ENCODE data around the gene ABITRAM.
"Not testable (repeated sequence)": the region's sequence is repeated elsewhere in the genome, so short reads cannot be mapped to it uniquely, and the experiment has no call there.

Gene ABITRAM

GRCh38 chr9:108928386-108928785, 5.8 kb upstream of the ABITRAM start:
- no peak for DNase-seq (ENCODE audit: low read depth in 2 of 2)

- no peak for DNase-seq (ENCODE audit: low read depth in 2 of 2)
Measured at GRCh38 chr9:108933231-108933717, 926 bp upstream of the ABITRAM start.

- DNase-seq (ENCODE audit: low read depth in 2 of 2) = peak; percentile 79 to 81
Measured at GRCh38 chr9:108933718-108934322, 380 bp upstream of the ABITRAM start, which contains the start of gene ELP1. Gene ELP1, minus strand, starts transcription at chr9:108934124. Its CDS starts 2,978 bp downstream, at chr9:108931146.

- no peak for DNase-seq (ENCODE audit: low read depth in 2 of 2)
Measured at GRCh38 chr9:108937561-108938305, 3.5 kb downstream of the ABITRAM start.

GRCh38 chr9:108939975-108940374, 5.8 kb downstream of the ABITRAM start:
- no peak for DNase-seq (ENCODE audit: low read depth in 2 of 2)

GRCh38 chr9:108950168-108950567, 16.0 kb downstream of the ABITRAM start:
- no peak for DNase-seq (ENCODE audit: low read depth in 2 of 2)

- DNase-seq (ENCODE audit: low read depth in 2 of 2) = no peak
Measured at GRCh38 chr9:108951578-108951977, 17.4 kb downstream of the ABITRAM start.

GRCh38 chr9:108953983-108954574, 19.9 kb downstream of the ABITRAM start:
- no peak for DNase-seq (ENCODE audit: low read depth in 2 of 2)

- DNase-seq (ENCODE audit: low read depth in 2 of 2) = no peak
Measured at GRCh38 chr9:108956022-108956630, 21.9 kb downstream of the ABITRAM start.

- DNase-seq (ENCODE audit: low read depth in 2 of 2) = no peak
Measured at GRCh38 chr9:108956631-108957026, 22.4 kb downstream of the ABITRAM start.

GRCh38 chr9:108960331-108960730, 26.1 kb downstream of the ABITRAM start:
- DNase-seq (ENCODE audit: low read depth in 2 of 2) = no peak

GRCh38 chr9:108961151-108961550, 27.0 kb downstream of the ABITRAM start:
- no peak for DNase-seq (ENCODE audit: low read depth in 2 of 2)

GRCh38 chr9:108963459-108964143, 29.4 kb downstream of the ABITRAM start:
- DNase-seq (ENCODE audit: low read depth in 2 of 2) = no peak

- no peak for DNase-seq (ENCODE audit: low read depth in 2 of 2)
Measured at GRCh38 chr9:108967916-108968315, 33.7 kb downstream of the ABITRAM start.

- not testable (repeated sequence) for DNase-seq (ENCODE audit: low read depth in 2 of 2)
Measured at GRCh38 chr9:108971392-108971791, 37.2 kb downstream of the ABITRAM start.

- no peak for DNase-seq (ENCODE audit: low read depth in 2 of 2)
Measured at GRCh38 chr9:108972186-108972585, 38.0 kb downstream of the ABITRAM start.

GRCh38 chr9:108972626-108973209, 38.5 kb downstream of the ABITRAM start:
- no peak for DNase-seq (ENCODE audit: low read depth in 2 of 2)

GRCh38 chr9:108973895-108974294, 39.7 kb downstream of the ABITRAM start:
- no peak for DNase-seq (ENCODE audit: low read depth in 2 of 2)

GRCh38 chr9:108978205-108978604, 44.0 kb downstream of the ABITRAM start:
- no peak for DNase-seq (ENCODE audit: low read depth in 2 of 2)

- no peak for DNase-seq (ENCODE audit: low read depth in 2 of 2)
Measured at GRCh38 chr9:108980893-108981292, 46.7 kb downstream of the ABITRAM start.

GRCh38 chr9:108983885-108984284, 49.7 kb downstream of the ABITRAM start:
- DNase-seq (ENCODE audit: low read depth in 2 of 2) = no peak
